OCI-LY1 (cell line): ENCODE results near the gene MET.

Source experiments
- H2AFZ ChIP-seq: fragments of 200-600 bp; sonication (generic), shearing (Covaris generic); 2 replicates; pipeline ENCODE4 v1.6.0; 2014; ENCODE audit warnings: antibody characterized with exemption, mild to moderate bottlenecking, low read length
- H3F3A ChIP-seq: fragments of 200-600 bp; sonication (generic), shearing (Covaris generic); 2 replicates; pipeline ENCODE4 v1.6.0; 2014; ENCODE audit warnings: mild to moderate bottlenecking, antibody characterized with exemption, low read length, moderate library complexity; ENCODE audit not compliant: insufficient read depth
- H3K27ac ChIP-seq: fragments of 200-600 bp; sonication (generic); 2 replicates; pipeline ENCODE4 v1.5.1; 2014; ENCODE audit warnings: low read length, mixed run types, mild to moderate bottlenecking, low read depth; ENCODE audit not compliant: poor library complexity, severe bottlenecking
- H3K27me3 ChIP-seq: fragments of 200-600 bp; sonication (generic); 2 replicates; pipeline ENCODE4 v1.6.0; 2014; ENCODE audit warnings: antibody characterized with exemption, mild to moderate bottlenecking, low read length, moderate library complexity; ENCODE audit not compliant: insufficient read depth
- H3K36me3 ChIP-seq: fragments of 200-600 bp; sonication (generic); 2 replicates; pipeline ENCODE4 v1.6.1; 2014; ENCODE audit warnings: mild to moderate bottlenecking, antibody characterized with exemption, low read length, moderate library complexity, mixed read lengths; ENCODE audit not compliant: insufficient read depth
- H3K4me1 ChIP-seq: fragments of 200-600 bp; sonication (generic); 2 replicates; pipeline ENCODE4 v1.5.1; 2014; ENCODE audit warnings: mild to moderate bottlenecking, low read length, moderate library complexity; ENCODE audit not compliant: insufficient read depth, severe bottlenecking
- H3K4me2 ChIP-seq: fragments of 200-600 bp; sonication (generic), shearing (Covaris generic); 2 replicates; pipeline ENCODE4 v1.6.1; 2014; ENCODE audit warnings: low read length
- H3K4me3 ChIP-seq: fragments of 200-600 bp; sonication (generic); 2 replicates; pipeline ENCODE4 v1.5.1; 2014; ENCODE audit warnings: low read length, low read depth, mild to moderate bottlenecking, mixed read lengths; ENCODE audit not compliant: poor library complexity, severe bottlenecking
- H3K79me2 ChIP-seq: fragments of 200-600 bp; shearing (Covaris generic); 2 replicates; pipeline ENCODE4 v1.6.1; 2016; ENCODE audit warnings: mixed run types, low read length, mixed read lengths; ENCODE audit not compliant: insufficient read depth
- H3K9ac ChIP-seq: fragments of 200-600 bp; sonication (generic), shearing (Covaris generic); 2 replicates; pipeline ENCODE4 v1.6.1; 2014; ENCODE audit warnings: mild to moderate bottlenecking, low read length, mixed read lengths
- H3K9me2 ChIP-seq: fragments of 200-600 bp; sonication (generic), shearing (Covaris generic); 2 replicates; pipeline ENCODE4 v1.6.1; 2014; ENCODE audit warnings: low read depth, mild to moderate bottlenecking, low read length, mixed read lengths
- H3K9me3 ChIP-seq: fragments of 200-600 bp; shearing (Covaris generic); 2 replicates; pipeline ENCODE4 v1.6.1; 2014; ENCODE audit warnings: low read length, mixed read lengths
- H4K20me1 ChIP-seq: fragments of 200-600 bp; sonication (generic), shearing (Covaris generic); 2 replicates; pipeline ENCODE4 v1.6.0; 2016; ENCODE audit warnings: mild to moderate bottlenecking, low read length; ENCODE audit not compliant: insufficient read depth
- EZH2 ChIP-seq: fragments of 200-600 bp; sonication (generic), shearing (Covaris generic); IDR thresholded peaks from 2 replicates; pipeline ENCODE4 v1.8.0; 2017; ENCODE audit warnings: borderline replicate concordance, mixed run types, mild to moderate bottlenecking, antibody characterized with exemption, low read length, moderate library complexity, mixed read lengths
- TF ChIP-seq, protein P1 (sequence below): fragments of 200-600 bp; sonication (generic), shearing (Covaris generic); IDR thresholded peaks from 2 replicates; pipeline ENCODE4 v1.5.1; 2017; ENCODE audit warnings: mild to moderate bottlenecking, antibody characterized with exemption, low read length, moderate library complexity, mixed read lengths

Gene MET

DNA sequence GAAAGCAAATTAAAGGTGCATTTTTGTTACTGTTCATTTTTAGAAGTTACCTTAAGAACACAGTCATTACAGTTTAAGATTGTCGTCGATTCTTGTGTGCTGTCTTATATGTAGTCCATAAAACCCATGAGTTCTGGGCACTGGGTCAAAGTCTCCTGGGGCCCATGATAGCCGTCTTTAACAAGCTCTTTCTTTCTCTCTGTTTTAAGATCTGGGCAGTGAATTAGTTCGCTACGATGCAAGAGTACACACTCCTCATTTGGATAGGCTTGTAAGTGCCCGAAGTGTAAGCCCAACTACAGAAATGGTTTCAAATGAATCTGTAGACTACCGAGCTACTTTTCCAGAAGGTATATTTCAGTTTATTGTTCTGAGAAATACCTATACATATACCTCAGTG is 99.6 kb downstream of the MET start:
- TF ChIP-seq, protein P1, sequence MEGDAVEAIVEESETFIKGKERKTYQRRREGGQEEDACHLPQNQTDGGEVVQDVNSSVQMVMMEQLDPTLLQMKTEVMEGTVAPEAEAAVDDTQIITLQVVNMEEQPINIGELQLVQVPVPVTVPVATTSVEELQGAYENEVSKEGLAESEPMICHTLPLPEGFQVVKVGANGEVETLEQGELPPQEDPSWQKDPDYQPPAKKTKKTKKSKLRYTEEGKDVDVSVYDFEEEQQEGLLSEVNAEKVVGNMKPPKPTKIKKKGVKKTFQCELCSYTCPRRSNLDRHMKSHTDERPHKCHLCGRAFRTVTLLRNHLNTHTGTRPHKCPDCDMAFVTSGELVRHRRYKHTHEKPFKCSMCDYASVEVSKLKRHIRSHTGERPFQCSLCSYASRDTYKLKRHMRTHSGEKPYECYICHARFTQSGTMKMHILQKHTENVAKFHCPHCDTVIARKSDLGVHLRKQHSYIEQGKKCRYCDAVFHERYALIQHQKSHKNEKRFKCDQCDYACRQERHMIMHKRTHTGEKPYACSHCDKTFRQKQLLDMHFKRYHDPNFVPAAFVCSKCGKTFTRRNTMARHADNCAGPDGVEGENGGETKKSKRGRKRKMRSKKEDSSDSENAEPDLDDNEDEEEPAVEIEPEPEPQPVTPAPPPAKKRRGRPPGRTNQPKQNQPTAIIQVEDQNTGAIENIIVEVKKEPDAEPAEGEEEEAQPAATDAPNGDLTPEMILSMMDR = no peak
- TF ChIP-seq EZH2 = no peak
- Histone ChIP-seq H3K79me2 (no peaks in the 10 kb centered on the region), H4K20me1 (no peaks in the 10 kb centered on the region), H3K27me3 (no peaks in the 10 kb centered on the region), H3K27ac (no peak overlapping the region), H3K9me2 (no peaks in the 10 kb centered on the region), H3K4me1 (no peaks in the 10 kb centered on the region), H3K9me3 (no peaks in the 10 kb centered on the region), H3K4me2 (no peak overlapping the region), H2AFZ (no peak overlapping the region), H3K9ac (no peak overlapping the region), H3K36me3 (no peaks in the 10 kb centered on the region), H3F3A (no peaks in the 10 kb centered on the region), H3K4me3 (no peak overlapping the region)

DNA sequence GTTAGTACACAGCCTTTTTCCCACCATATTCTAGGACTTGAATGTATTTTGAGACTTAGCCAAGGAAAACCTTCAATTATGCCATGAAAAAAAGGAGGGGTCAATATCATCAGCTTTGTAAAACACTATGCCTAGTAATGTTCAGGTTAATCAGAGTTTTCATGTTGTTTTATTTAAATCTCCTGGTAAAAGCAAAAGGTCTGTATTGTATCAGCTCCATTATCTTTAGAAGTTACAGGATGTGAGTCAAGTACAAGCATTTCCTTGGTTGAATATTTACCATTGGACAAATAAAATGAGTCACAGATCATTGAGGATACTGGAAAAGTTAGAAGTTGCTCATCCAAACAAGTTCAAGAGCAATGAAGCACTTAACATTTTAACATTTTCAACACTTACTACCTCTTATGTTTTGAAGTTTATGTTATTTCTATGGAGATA is 100.4 kb downstream of the MET start:
- Histone ChIP-seq H3F3A (no peaks in the 10 kb centered on the region), H3K9me3 (no peaks in the 10 kb centered on the region), H3K27ac (no peak overlapping the region), H3K79me2 (no peaks in the 10 kb centered on the region), H2AFZ (no peak overlapping the region), H3K4me3 (no peak overlapping the region), H4K20me1 (no peaks in the 10 kb centered on the region), H3K36me3 (no peaks in the 10 kb centered on the region), H3K4me2 (no peak overlapping the region), H3K27me3 (no peaks in the 10 kb centered on the region), H3K9me2 (no peaks in the 10 kb centered on the region), H3K9ac (no peak overlapping the region), H3K4me1 (no peaks in the 10 kb centered on the region)
- TF ChIP-seq EZH2 = no peak
- TF ChIP-seq, protein P1 = no peak

DNA sequence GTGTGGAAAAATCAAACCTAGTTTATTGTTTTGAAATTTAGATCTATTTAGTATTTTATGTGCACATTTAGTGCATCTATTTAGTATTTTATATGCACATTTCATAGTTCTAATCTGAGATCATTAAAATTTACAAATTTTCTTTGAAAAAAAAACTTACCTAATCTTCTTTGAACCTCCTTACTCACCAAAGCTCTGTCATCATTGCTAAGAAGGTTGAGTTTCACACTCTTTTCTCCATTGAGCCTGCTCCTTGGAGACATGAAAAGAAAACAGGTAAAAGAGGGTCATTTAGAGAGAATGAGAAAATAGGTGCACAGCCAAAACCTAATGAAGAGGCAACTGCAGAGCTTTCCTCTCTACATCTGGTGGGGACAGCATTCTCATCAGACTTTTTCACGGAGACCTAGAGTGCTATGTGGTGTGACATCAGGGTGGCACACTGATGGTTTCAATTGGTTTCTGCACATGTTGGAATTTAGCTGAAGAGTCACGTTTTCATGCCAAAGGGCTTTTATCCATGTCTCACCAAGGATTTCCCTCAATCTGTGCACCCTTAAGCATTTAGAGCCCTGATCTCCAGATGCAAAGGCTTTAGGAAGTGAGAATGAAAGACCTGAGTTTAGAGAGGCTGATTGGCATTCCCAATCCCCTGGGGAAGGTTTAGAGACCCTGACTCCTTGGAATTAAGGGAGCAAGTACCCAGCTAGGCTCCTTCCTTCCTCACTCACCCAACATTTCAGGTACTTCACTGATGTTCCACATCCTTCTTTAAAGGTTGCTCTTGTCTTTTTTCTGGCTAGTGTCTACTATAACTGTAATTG is 101.1 kb downstream of the MET start:
- no peaks in the 10 kb centered on the region for H3F3A ChIP-seq
- H4K20me1 ChIP-seq = no peaks in the 10 kb centered on the region
- H3K27me3 ChIP-seq = no peaks in the 10 kb centered on the region
- no peaks in the 10 kb centered on the region for H3K9me2 ChIP-seq
- H3K4me3 ChIP-seq = no peak overlapping the region
- no peak overlapping the region for H3K27ac ChIP-seq
- no peaks in the 10 kb centered on the region for H3K79me2 ChIP-seq
- no peaks in the 10 kb centered on the region for H3K36me3 ChIP-seq
- H2AFZ ChIP-seq = no peak overlapping the region
- H3K4me2 ChIP-seq = no peak overlapping the region
- no peak overlapping the region for H3K9ac ChIP-seq
- H3K9me3 ChIP-seq = no peaks in the 10 kb centered on the region
- TF ChIP-seq EZH2 = no peak
- TF ChIP-seq, protein P1 = no peak
- H3K4me1 ChIP-seq = no peaks in the 10 kb centered on the region
